PC-9 (cell line): ENCODE data around the gene MPST. TPM values are rescaled to one million over a fixed set of nuclear protein-coding genes. Genes with fewer than 3 reads are reported as not detected.

ENCODE experiments used
- BruUV-seq: library from RNA; stranded (reverse); fragments of 400-500 nt; replicated peaks from 2 replicates; lab custom pipeline; 2021; lab: Mats Ljungman, UMichigan
- CTCF ChIA-PET: fragments of 300-600 bp; sonication (Branson Sonifier 250); formaldehyde crosslinking; loops from one replicate; lab custom pipeline; 2022; ENCODE audit warnings: antibody characterized with exemption; lab: Charles Lee
- POLR2A ChIA-PET: fragments of 300-600 bp; sonication (Branson Sonifier 250); formaldehyde crosslinking; loops from one replicate; lab custom pipeline; 2022; ENCODE audit warnings: antibody characterized with exemption; ENCODE audit not compliant: unreplicated experiment; lab: Charles Lee
- DNase-seq, 2 experiments: peaks; one replicate each; pipeline versions ENCODE4 v3.0.0 to v3.0.0-alpha.2; 2015 to 2022; ENCODE audit warnings: mixed read lengths in 1 of 2
- H2AFZ ChIP-seq: fragments of 200-600 bp; sonication (generic); 2 replicates; pipeline ENCODE4 v1.8.1; 2017; ENCODE audit warnings: antibody characterized with exemption
- H3F3A ChIP-seq: fragments of 200-600 bp; sonication (generic); 2 replicates; pipeline ENCODE4 v1.8.1; 2017; ENCODE audit warnings: antibody characterized with exemption, mild to moderate bottlenecking, low read depth; ENCODE audit not compliant: insufficient read depth
- H3K27ac ChIP-seq: fragments of 200-600 bp; sonication (generic); 2 replicates; pipeline ENCODE4 v1.6.1; 2016; ENCODE audit warnings: mixed run types
- H3K27me3 ChIP-seq: fragments of 200-600 bp; sonication (generic); 2 replicates; pipeline ENCODE4 v1.6.1; 2016; ENCODE audit warnings: low read depth, mixed run types; ENCODE audit not compliant: insufficient read depth
- H3K36me3 ChIP-seq: fragments of 200-600 bp; sonication (generic); 2 replicates; pipeline ENCODE4 v1.6.1; 2016; ENCODE audit warnings: low read depth, mixed run types
- H3K4me1 ChIP-seq: fragments of 200-600 bp; sonication (generic); replicated peaks from 2 replicates; pipeline ENCODE4 v1.6.1; 2016; ENCODE audit warnings: mixed run types; ENCODE audit not compliant: insufficient read depth
- H3K4me2 ChIP-seq: fragments of 200-600 bp; sonication (generic); 2 replicates; pipeline ENCODE4 v1.6.1; 2017; ENCODE audit warnings: mixed run types
- H3K4me3 ChIP-seq: fragments of 200-600 bp; sonication (generic); 2 replicates; pipeline ENCODE4 v1.6.1; 2016; ENCODE audit warnings: mixed run types
- H3K79me2 ChIP-seq: fragments of 200-600 bp; sonication (generic); 2 replicates; pipeline ENCODE4 v1.6.1; 2017; ENCODE audit warnings: low read depth, mixed run types
- H3K9me2 ChIP-seq: fragments of 200-600 bp; sonication (generic); 2 replicates; pipeline ENCODE4 v1.8.1; 2017; ENCODE audit warnings: mild to moderate bottlenecking; ENCODE audit not compliant: insufficient read depth
- H3K9me3 ChIP-seq: fragments of 200-600 bp; sonication (generic); 2 replicates; pipeline ENCODE4 v1.8.1; 2016; ENCODE audit warnings: low read depth; ENCODE audit not compliant: insufficient read depth
- H4K20me1 ChIP-seq: fragments of 200-600 bp; sonication (generic); 2 replicates; pipeline ENCODE4 v1.8.1; 2017; ENCODE audit not compliant: insufficient read depth
- CTCF ChIP-seq: fragments of 200-600 bp; sonication (generic); conservative IDR thresholded peaks from 2 replicates; pipeline ENCODE4 v1.6.1; 2017; ENCODE audit warnings: mixed run types, antibody characterized with exemption, mild to moderate bottlenecking, moderate library complexity
- EZH2 ChIP-seq: fragments of 200-600 bp; sonication (generic); IDR thresholded peaks from 2 replicates; pipeline ENCODE4 v1.8.0; 2017; ENCODE audit warnings: antibody characterized with exemption, low read depth
- intact Hi-C: fragments of 100-400 bp; cut with micrococcal nuclease; formaldehyde crosslinking; loops from one replicate; pipeline ENCODE4 v1.10.0; 2022; ENCODE audit not compliant: unreplicated experiment
- total RNA-seq: library from RNA; stranded (reverse); gene quantifications from 2 replicates; pipeline ENCODE4 v1.2.3, GENCODE V29; 2021

MPST gene
- total RNA-seq, 1 experiment from 2014 or later = 75.9 TPM

DNA sequence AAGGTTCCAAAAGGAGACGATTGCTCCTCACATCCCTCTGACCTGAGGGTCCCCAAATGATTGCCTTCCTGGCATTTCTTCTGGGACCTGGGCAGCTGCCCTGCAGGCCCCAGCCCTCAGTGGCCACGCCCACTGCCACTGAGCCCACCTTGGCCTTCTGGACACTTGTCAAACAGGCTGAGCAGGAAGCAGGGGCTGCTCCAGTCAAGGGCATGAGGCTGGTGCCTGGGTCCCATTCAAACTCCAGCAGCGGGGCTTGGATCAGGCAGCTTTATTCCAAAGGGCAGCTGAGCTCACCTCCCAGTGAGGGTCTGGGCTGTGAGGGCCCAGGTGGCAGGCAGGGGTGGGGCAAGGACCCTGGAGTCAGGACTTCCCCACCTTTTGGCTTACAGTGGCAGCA is 45.6 kb downstream of the MPST start:
- H3K9me3 ChIP-seq = no peaks in the 10 kb centered on the region
- no peaks in the 10 kb centered on the region for H3K79me2 ChIP-seq
- H3K4me1 ChIP-seq = peaks cover 31% of the 10 kb centered on the region
- H3K4me3 ChIP-seq = no peak overlapping the region
- H3K36me3 ChIP-seq = no peaks in the 10 kb centered on the region
- BruUV-seq = no TSS peak
- H2AFZ ChIP-seq = no peak overlapping the region
- no peak overlapping the region for H3K27ac ChIP-seq
- no peaks in the 10 kb centered on the region for H3K9me2 ChIP-seq
- intact Hi-C loops = no loop called here
- peaks cover 9% of the 10 kb centered on the region for H3K27me3 ChIP-seq
- no peaks in the 10 kb centered on the region; the same call in 1 of the 2 replicates for H3F3A ChIP-seq
- peak in 1 of 2 experiments; percentile 57 for DNase-seq
- H3K4me2 ChIP-seq = peak overlapping the region; percentile 42
- TF ChIP-seq EZH2 = no peak
- no peak for TF ChIP-seq CTCF
- no peaks in the 10 kb centered on the region for H4K20me1 ChIP-seq
- POLR2A ChIA-PET = no interaction called here
- CTCF ChIA-PET = no interaction called here

DNA sequence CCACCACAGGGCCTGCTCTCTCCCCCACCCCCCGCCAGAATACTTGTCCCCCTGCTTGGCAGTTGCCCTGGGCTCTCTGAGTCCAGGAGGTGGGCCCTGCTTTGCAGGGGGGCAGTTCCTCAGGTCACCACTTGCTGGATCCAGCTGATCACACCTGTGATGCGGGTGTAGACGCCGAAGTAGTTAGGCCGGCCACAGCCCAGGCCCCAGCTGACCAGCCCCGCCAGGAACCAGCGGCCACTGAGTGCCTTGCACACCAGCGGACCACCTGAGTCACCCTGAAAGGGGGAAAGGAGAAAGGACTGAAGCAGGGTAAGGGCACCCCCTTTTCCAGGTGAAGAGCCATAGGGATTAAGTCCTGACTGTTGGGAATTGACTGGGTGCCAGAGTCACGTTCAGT is 46.4 kb downstream of the MPST start:
- Histone ChIP-seq H3K4me3 (no peak overlapping the region), H3K36me3 (no peaks in the 10 kb centered on the region), H3K4me1 (peaks cover 31% of the 10 kb centered on the region), H3K27ac (no peak overlapping the region), H3K9me2 (no peaks in the 10 kb centered on the region), H3K4me2 (no peak overlapping the region), H4K20me1 (no peaks in the 10 kb centered on the region), H3F3A (no peaks in the 10 kb centered on the region; the same call in 1 of the 2 replicates), H3K27me3 (peaks cover 16% of the 10 kb centered on the region), H3K79me2 (no peaks in the 10 kb centered on the region), H3K9me3 (no peaks in the 10 kb centered on the region), H2AFZ (no peak overlapping the region)
- ChIA-PET CTCF (no interaction called here), POLR2A (no interaction called here)
- TF ChIP-seq CTCF = no peak
- TF ChIP-seq EZH2 = no peak
- intact Hi-C loops = no loop called here
- no peak for DNase-seq
- no TSS peak for BruUV-seq

DNA sequence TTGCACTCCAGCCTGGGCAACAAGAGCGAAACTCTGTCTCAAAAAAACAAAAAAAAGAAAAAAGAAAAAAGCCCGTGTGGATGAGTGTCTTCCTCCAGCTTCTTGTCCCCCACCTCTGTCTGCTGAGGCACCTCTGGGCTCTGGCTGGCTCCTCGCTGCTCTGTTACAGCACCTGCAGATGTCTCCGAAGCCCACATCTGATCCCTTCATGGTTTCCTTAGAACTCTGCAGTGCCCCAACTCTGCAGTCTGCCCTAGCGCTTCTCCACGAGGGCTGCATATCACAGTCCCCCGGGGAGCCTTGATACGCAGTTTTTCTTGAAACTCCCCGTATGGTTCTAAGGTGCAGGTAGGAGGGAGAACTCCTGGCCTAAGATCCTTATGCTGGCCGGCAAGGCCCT is 47.9 kb downstream of the MPST start:
- Histone ChIP-seq H3K4me3 (no peak overlapping the region), H3K9me3 (no peaks in the 10 kb centered on the region), H3K4me2 (no peak overlapping the region), H3F3A (no peaks in the 10 kb centered on the region; the same call in 1 of the 2 replicates), H3K79me2 (no peaks in the 10 kb centered on the region), H3K27me3 (peaks cover 27% of the 10 kb centered on the region), H3K36me3 (no peaks in the 10 kb centered on the region), H4K20me1 (no peaks in the 10 kb centered on the region), H3K27ac (no peak overlapping the region), H3K4me1 (peaks cover 27% of the 10 kb centered on the region), H3K9me2 (no peaks in the 10 kb centered on the region), H2AFZ (no peak overlapping the region)
- BruUV-seq = no TSS peak
- no peak for DNase-seq
- TF ChIP-seq EZH2 (no peak), CTCF (no peak)
- intact Hi-C loops = no loop called here
- ChIA-PET POLR2A (interaction anchor here (0.6 kb wide), 1 partner anchor 815 kb away, joined by 3 read pairs; no protein-coding TSS in a partner anchor), CTCF (interaction anchor here (0.6 kb wide), 1 partner anchor 31 kb away, joined by 3 read pairs; no protein-coding TSS in a partner anchor)
